Motor neuron (in vitro differentiated cells): Measurements from ENCODE around the gene RBFOX2. TPM values are rescaled to one million over a fixed set of nuclear protein-coding genes. Genes with fewer than 3 reads are reported as not detected.
A peak's percentile ranks its signal among the peaks of the same experiment; 100 is the strongest.

Experiments
- ATAC-seq, 8 experiments: fragments of 200-7000 bp; cut with Tn5 transposase; replicated peaks in 6 of 8; 2 replicates each; pipeline ENCODE4 v1.8.0; 2021; ENCODE audit warnings: mild to moderate bottlenecking in 8 of 8, moderate library complexity in 8 of 8
- H3K27ac ChIP-seq, 2 donors: fragments of 250-450 bp; sonication (Bioruptor Pico); 2 replicates each; pipeline ENCODE4 v1.9.0; 2021; ENCODE audit warnings: antibody characterized with exemption in 2 of 2, mild to moderate bottlenecking in 2 of 2, moderate library complexity in 1 of 2
- H3K4me1 ChIP-seq, 2 donors: fragments of 250-450 bp; sonication (Bioruptor Pico); replicated peaks in 1 of 2; 2 replicates each; pipeline ENCODE4 v1.6.1; 2021; ENCODE audit warnings: antibody characterized with exemption in 2 of 2, mild to moderate bottlenecking in 2 of 2, moderate library complexity in 1 of 2
- H3K4me3 ChIP-seq, 5 donors: fragments of 250-450 bp; sonication (Bioruptor Pico); 2 replicates each; pipeline ENCODE4 v1.9.0; 2021; ENCODE audit warnings: antibody characterized with exemption in 5 of 5, mild to moderate bottlenecking in 5 of 5, moderate library complexity in 4 of 5
- WGBS, 10 experiments: fragments of 450-650 bp; shearing (Covaris generic); methylation state at CpG; one replicate each; pipeline ENCODE4 v1.0.0; 2022; 5-methylcytosine and 5-hydroxymethylcytosine counted together
- in situ Hi-C, 9 experiments: fragments of 400-800 bp; cut with MboI; loops; one replicate each; pipeline ENCODE4 v1.15.0; 2021; ENCODE audit warnings: low sequenced_read_pairs in 9 of 9, low pct_unique_long_range_greater_than_20kb in 2 of 9; ENCODE audit not compliant: unreplicated experiment in 9 of 9
- total RNA-seq, 8 experiments: library from RNA; unstranded; fragments of 300-600 nt; gene quantifications; 2 replicates each; pipeline versions ENCODE4 v1.2.3 to v1.2.4, GENCODE V29; 2022

The RBFOX2 gene
- total RNA-seq, 8 experiments from 2014 or later = 105 to 229 (median 174) TPM

GRCh38 chr22:35766654-35767580 is 261.7 kb downstream of the RBFOX2 start:
- in situ Hi-C loops = no loop called here
- ATAC-seq = peak in 5 of 8 experiments; percentile 40 to 56 (median 43)
- Histone ChIP-seq H3K4me1 (peaks cover 3 to 10% of the 10 kb centered on the region in 2 donors), H3K27ac (no peak overlapping the region), H3K4me3 (no peak overlapping the region)
- 12 to 88% (median 48%) methylated on average over 5 to 10 of the region's 10 CpGs for WGBS, 10 experiments

GRCh38 chr22:35761037-35761436 is 267.6 kb downstream of the RBFOX2 start:
- 67 to 100% (median 100%) methylated on average over 1 of the region's 1 CpG; no CpG with 5 or more reads in 5 of the 10 experiments for WGBS, 10 experiments
- Histone ChIP-seq H3K4me3 (no peak overlapping the region), H3K4me1 (peaks cover under 1 to 1% of the 10 kb centered on the region in 2 donors), H3K27ac (no peak overlapping the region)
- in situ Hi-C loops = no loop called here
- peak in 2 of 8 experiments; percentile 21 to 46 for ATAC-seq

DNA sequence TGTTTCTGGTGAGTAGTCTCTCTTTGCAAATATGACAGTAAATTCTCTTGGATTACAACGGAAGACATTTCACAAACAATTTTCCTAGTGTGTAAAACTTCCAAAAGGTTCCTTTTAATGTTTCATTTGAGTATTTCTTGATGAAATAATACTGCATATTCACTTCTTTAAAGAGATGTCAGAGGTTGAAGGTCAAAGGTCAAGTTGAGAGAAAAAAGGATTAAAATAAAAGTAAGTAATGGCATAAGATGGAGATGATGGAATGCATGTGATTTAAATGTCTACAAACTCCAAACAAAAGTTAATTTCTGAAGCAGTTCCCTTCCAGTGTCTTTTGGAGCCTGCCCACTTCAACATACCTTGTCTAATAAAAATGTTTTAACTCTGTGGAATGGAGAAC is 270.2 kb downstream of the RBFOX2 start:
- Histone ChIP-seq H3K4me1 (no peaks in the 10 kb centered on the region), H3K4me3 (no peak overlapping the region), H3K27ac (no peak overlapping the region)
- ATAC-seq = no peak
- WGBS, 10 experiments = 33 to 100% (median 85%) methylated on average over 1 of the region's 1 CpG; no CpG with 5 or more reads in 2 of the 10 experiments
- in situ Hi-C loops = no loop called here

DNA sequence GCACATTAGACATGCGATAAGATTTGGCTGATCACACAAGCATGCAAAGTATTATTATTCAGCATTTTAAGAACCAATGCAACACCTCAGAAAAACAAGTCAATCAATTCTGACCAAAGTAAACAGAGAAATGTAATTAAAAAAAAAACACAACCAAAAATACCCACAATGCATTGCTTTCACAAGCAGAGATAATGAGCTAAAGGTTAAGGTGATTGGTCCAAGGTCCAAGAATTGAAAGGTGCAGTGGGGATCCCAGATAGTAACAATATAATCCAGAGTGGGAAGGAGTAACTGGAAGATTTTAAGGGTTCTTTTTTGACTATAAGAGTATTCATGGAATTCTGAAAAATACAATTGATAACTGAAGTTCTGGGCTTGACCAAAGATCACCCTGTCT is 271.9 kb downstream of the RBFOX2 start:
- H3K4me3 ChIP-seq = no peak overlapping the region
- ATAC-seq = no peak
- no peak overlapping the region for H3K27ac ChIP-seq
- H3K4me1 ChIP-seq = no peaks in the 10 kb centered on the region
- whole genome bisulfite sequencing, 10 experiments = 40 to 100% (median 100%) methylated on average over 1 of the region's 1 CpG; no CpG with 5 or more reads in 1 of the 10 experiments
- in situ Hi-C loops = no loop called here

- ATAC-seq = no peak
- 83 to 100% (median 95%) methylated on average over 1 to 2 of the region's 2 CpGs; no CpG with 5 or more reads in 1 of the 10 experiments for WGBS, 10 experiments
- H3K4me3 ChIP-seq = no peak overlapping the region
- in situ Hi-C loops = no loop called here
- no peak overlapping the region for H3K27ac ChIP-seq
- H3K4me1 ChIP-seq = no peaks in the 10 kb centered on the region
These were observed 273.9 kb downstream of the RBFOX2 start for GRCh38 chr22:35754761-35755160.

DNA sequence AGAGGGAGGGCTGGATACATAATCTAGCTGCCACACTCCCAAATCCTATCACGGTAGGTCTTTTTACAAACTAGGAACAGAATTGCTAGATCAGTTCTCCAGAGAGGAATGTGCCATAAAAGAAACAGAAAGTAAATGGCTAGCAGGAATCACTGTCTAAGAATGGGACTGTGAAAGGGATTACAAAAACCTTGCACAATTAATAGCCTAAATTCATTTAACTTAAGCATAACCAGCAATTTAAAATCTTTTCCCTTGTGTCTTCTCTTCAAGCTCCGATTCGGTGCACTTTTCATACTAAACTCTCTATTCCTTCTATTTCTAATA is 275.8 kb downstream of the RBFOX2 start:
- WGBS, 10 experiments = 0 to 100% (median 63%) methylated on average over 1 to 3 of the region's 3 CpGs
- H3K4me3 ChIP-seq = no peak overlapping the region
- H3K27ac ChIP-seq = no peak overlapping the region
- peak in 3 of 8 experiments; percentile 13 to 19 (median 14) for ATAC-seq
- H3K4me1 ChIP-seq = no peaks in the 10 kb centered on the region
- in situ Hi-C loops = no loop called here

DNA sequence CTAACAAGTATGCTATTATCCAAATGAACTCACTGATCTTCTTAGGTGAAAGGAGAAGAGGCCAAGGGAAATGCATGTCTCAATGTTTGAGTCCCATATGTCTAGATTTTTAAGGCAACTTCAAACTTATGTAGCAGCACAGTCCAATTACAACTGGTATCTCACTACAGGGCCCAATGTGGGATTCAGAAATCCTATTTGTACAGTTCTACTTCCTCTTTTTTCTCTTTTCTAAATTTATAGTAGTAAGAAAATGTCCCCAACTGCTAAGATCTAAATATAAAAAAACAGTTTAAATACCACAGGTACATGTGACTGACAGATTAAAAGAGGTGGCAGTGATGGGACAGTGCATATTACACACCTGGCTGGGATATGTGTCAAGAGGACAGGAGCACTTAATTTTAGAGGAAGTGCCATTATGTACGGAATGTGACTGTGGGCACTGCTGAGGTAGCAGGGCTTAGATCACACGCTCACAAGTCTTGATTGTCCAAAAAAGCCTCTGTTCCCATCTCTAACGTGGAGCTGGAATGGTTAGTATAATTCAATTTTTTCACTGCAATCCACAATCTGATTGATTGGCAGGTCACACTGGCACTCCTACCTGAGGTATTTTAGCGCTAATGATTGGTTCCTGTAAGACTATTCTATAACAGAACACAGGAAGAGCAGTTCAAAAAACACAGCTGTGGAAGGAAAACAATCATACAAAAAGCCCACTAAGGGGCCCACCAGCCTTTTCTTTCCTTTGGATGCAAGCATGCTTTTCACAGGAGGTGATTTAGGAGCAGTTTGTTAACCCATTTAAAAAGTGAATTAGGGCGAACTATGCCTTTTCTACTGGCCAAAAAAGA is 276.4 kb downstream of the RBFOX2 start:
- WGBS, 10 experiments = 51 to 88% (median 69%) methylated on average over 1 to 4 of the region's 5 CpGs; no CpG with 5 or more reads in 2 of the 10 experiments
- H3K27ac ChIP-seq = no peak overlapping the region
- no peak overlapping the region for H3K4me3 ChIP-seq
- ATAC-seq = peak in 1 of 8 experiments; percentile 21
- in situ Hi-C loops = no loop called here
- H3K4me1 ChIP-seq = no peaks in the 10 kb centered on the region

DNA sequence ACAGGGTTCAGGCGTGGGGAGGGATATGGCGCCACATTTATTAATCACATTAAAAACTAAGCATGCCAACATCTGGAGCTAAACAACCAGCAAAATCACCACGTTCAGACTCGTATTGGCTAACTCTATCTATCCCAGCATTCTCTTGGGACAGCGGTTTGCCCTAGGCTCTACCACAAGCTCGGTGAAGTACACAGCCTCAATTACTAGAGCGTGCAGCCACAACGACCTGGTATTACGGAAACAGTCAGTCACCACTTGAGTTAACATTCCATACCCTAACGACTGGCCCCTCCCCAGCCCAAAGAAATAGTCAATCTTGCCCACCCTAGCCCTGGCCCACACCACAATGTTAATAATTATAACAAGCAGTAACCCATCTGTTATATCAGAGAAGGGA is 278.8 kb downstream of the RBFOX2 start:
- ATAC-seq = peak in 1 of 8 experiments; percentile 27
- WGBS, 10 experiments = 26 to 100% (median 81%) methylated on average over 2 to 9 of the region's 10 CpGs; no CpG with 5 or more reads in 2 of the 10 experiments
- Histone ChIP-seq H3K4me1 (no peaks in the 10 kb centered on the region), H3K27ac (no peak overlapping the region), H3K4me3 (no peak overlapping the region)
- in situ Hi-C loops = no loop called here

- Histone ChIP-seq H3K4me1 (no peaks in the 10 kb centered on the region), H3K4me3 (no peak overlapping the region), H3K27ac (no peak overlapping the region)
- in situ Hi-C loops = no loop called here
- WGBS, 10 experiments = 63 to 93% (median 87%) methylated on average over 2 to 4 of the region's 4 CpGs
- ATAC-seq = no peak
These were observed 281.5 kb downstream of the RBFOX2 start for GRCh38 chr22:35746946-35747703.

- no peaks in the 10 kb centered on the region for H3K4me1 ChIP-seq
- H3K4me3 ChIP-seq = no peak overlapping the region
- no peak overlapping the region for H3K27ac ChIP-seq
- in situ Hi-C loops = no loop called here
- 78 to 100% (median 94%) methylated on average over 1 to 8 of the region's 9 CpGs; no CpG with 5 or more reads in 2 of the 10 experiments for WGBS, 10 experiments
- ATAC-seq = no peak
These were observed 282.4 kb downstream of the RBFOX2 start for GRCh38 chr22:35746248-35746647.

DNA sequence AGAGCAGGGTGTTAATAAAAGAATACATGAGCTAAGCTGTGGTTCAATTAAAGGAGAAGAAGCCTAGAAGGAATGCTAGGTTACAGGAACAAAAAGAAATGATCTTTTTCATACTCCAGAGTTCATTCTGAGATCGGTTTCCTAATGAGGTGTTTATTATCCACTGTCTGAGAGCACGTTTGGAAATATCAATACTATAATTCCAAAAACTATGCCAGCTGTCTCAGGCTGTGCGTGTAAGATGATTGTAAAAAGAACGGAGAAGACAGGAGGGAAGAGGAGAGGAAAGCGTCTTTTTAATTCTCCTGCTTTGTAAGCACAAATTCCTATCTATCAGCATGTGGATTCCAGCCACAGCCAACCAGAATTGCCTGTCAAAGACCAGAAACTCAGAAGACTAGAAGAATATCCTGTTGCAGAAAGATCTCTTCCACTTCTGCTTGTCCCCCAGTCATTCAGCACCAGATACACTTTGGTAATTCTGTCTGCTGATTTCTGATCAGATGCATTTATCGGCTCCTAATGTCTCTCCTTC is 285.2 kb downstream of the RBFOX2 start:
- WGBS, 10 experiments = 20 to 100% (median 83%) methylated on average over 3 to 6 of the region's 6 CpGs

DNA sequence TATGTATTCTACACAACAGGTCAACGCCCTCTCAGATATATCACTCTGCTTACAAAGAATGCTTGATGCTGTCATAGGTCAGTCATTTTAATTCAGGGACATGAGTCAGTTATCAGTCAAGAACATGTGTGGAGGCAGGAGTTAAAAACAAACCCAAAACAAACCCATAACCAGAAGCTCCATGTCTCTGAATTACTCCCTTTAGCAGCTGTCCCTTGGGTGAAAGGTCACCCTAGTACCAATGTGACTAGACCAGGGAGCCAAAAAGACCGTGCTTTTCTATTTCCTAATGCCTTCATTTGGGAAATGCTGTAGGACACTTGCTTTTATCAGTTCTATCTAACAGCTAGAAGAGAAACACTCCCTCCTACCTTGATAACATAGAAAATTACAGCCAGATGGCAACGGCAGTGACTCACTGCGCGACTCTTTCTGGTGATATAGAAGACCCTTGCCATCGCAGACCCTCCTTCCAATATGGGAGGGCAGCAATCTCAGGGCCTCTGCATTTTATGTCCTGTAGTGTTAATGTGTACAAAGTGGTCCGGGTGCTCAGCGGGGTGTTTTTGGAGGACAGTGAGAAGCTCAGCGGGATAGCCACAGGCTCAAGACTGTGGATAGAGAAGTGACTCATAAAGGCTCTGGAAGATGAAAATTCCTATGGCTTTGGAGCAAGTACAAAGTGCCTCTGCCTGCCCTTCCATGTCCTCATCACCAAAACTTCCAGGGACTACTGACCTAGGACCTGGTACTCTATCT is 286.1 kb downstream of the RBFOX2 start:
- peak in 2 of 8 experiments; percentile 92 to 93 for ATAC-seq
- in situ Hi-C loops = no loop called here
- Histone ChIP-seq H3K4me1 (no peaks in the 10 kb centered on the region), H3K4me3 (no peak overlapping the region), H3K27ac (no peak overlapping the region)
- 0 to 100% (median 82%) methylated on average over 1 to 8 of the region's 9 CpGs; no CpG with 5 or more reads in 1 of the 10 experiments for WGBS, 10 experiments

More for the DNA sequence above, 285.2 kb downstream of the RBFOX2 start:
- ATAC-seq = no peak
- no peaks in the 10 kb centered on the region for H3K4me1 ChIP-seq
- H3K27ac ChIP-seq = no peak overlapping the region
- in situ Hi-C loops = no loop called here
- H3K4me3 ChIP-seq = no peak overlapping the region
